Thoracic aorta (tissue), 2 donors: ENCODE measurements around the gene OPN1SW. TPM values are rescaled to one million over a fixed set of nuclear protein-coding genes. Genes with fewer than 3 reads are reported as not detected.

Experiments used
- ATAC-seq: fragments of 150-250 bp; one replicate; pipeline ENCODE4 v1.8.0; 2017; ENCODE audit warnings: low read depth; ENCODE audit not compliant: insufficient number of reproducible peaks, low FRiP score
- DNase-seq: peaks from one replicate; pipeline ENCODE4 v3.0.0-alpha.2; 2020; ENCODE audit warnings: low spot score
- H3K27ac ChIP-seq, 2 donors: fragments of 200-600 bp; sonication (generic); 1 replicate in 1 of 2; 2 replicates in 1 of 2; pipeline ENCODE4 v1.5.1; 2016; ENCODE audit warnings: mild to moderate bottlenecking in 2 of 2, moderate library complexity in 2 of 2
- H3K27me3 ChIP-seq: fragments of 200-600 bp; sonication (generic); replicated peaks from 2 replicates; pipeline ENCODE4 v1.6.0; 2016; ENCODE audit warnings: mild to moderate bottlenecking; ENCODE audit not compliant: insufficient read depth
- H3K36me3 ChIP-seq: fragments of 200-600 bp; sonication (generic); one replicate; pipeline ENCODE4 v1.5.1; 2016
- H3K4me1 ChIP-seq, 2 donors: fragments of 200-600 bp; sonication (generic); 1 replicate in 1 of 2; 2 replicates in 1 of 2; pipeline versions ENCODE4 v1.5.1 to v1.6.0; 2016; ENCODE audit warnings: low read depth in 2 of 2, mild to moderate bottlenecking in 1 of 2; ENCODE audit not compliant: control insufficient read depth in 1 of 2
- H3K4me3 ChIP-seq: fragments of 200-600 bp; sonication (generic); 2 replicates; pipeline ENCODE4 v1.5.1; 2016; ENCODE audit warnings: mild to moderate bottlenecking
- H3K9me3 ChIP-seq: fragments of 200-600 bp; sonication (generic); 2 replicates; pipeline ENCODE4 v1.5.1; 2016
- CTCF ChIP-seq: fragments of 200-600 bp; sonication (generic); IDR thresholded peaks from one replicate; pipeline ENCODE4 v1.5.1; 2019; ENCODE audit warnings: antibody characterized with exemption
- total RNA-seq, 2 donors: library from RNA; depleted of rRNA; stranded (reverse); fragments of >200 nt; gene quantifications; one replicate each; pipeline versions ENCODE4 v1.1.0 to v1.2.3, GENCODE V29; 2016

Gene OPN1SW, protein sequence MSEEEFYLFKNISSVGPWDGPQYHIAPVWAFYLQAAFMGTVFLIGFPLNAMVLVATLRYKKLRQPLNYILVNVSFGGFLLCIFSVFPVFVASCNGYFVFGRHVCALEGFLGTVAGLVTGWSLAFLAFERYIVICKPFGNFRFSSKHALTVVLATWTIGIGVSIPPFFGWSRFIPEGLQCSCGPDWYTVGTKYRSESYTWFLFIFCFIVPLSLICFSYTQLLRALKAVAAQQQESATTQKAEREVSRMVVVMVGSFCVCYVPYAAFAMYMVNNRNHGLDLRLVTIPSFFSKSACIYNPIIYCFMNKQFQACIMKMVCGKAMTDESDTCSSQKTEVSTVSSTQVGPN
- total RNA-seq: not detected

- Histone ChIP-seq H3K4me1 (peaks cover 3% of the 10 kb centered on the region in 2 donors), H3K27me3 (no peaks in the 10 kb centered on the region), H3K36me3 (peaks cover 8% of the 10 kb centered on the region), H3K9me3 (no peaks in the 10 kb centered on the region), H3K4me3 (no peak within 1 kb of the TSS), H3K27ac (no peak within 1 kb of the TSS)
- ATAC-seq (no peak), DNase-seq (no peak)
- TF ChIP-seq CTCF: no peak
These were observed at the start of gene OPN1SW for GRCh38 chr7:128775744-128776474. Gene OPN1SW, minus strand, starts transcription at chr7:128775794. Its CDS starts 13 bp downstream, at chr7:128775781.

DNA sequence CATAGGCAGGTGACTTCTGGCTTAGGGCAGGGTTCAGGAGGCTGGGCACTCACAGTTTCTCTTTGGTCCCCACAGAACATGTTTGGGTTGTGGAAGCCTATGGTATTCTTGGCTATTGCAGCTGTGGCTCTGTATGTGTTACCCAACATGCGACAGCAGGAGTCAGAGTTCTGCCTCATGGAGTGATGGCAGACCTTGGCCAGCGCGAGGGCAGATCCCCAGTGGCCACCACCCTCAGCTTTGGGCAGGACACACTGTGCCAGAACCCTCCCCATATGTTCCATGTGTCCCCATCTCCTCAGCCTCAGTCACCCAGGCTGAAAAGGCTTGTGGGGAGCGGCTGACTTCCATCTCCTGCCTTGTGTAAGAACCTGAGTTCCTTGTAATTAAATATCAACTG lies 46.1 kb upstream of the OPN1SW start:
- no peaks in the 10 kb centered on the region for H3K9me3 ChIP-seq
- no peaks in the 10 kb centered on the region for H3K27me3 ChIP-seq
- ATAC-seq (no peak), DNase-seq (no peak)
- H3K4me3 ChIP-seq: no peak overlapping the region
- H3K4me1 ChIP-seq: no peaks in the 10 kb centered on the region
- no peak for TF ChIP-seq CTCF
- H3K27ac ChIP-seq: no peak overlapping the region
- H3K36me3 ChIP-seq: no peaks in the 10 kb centered on the region

DNA sequence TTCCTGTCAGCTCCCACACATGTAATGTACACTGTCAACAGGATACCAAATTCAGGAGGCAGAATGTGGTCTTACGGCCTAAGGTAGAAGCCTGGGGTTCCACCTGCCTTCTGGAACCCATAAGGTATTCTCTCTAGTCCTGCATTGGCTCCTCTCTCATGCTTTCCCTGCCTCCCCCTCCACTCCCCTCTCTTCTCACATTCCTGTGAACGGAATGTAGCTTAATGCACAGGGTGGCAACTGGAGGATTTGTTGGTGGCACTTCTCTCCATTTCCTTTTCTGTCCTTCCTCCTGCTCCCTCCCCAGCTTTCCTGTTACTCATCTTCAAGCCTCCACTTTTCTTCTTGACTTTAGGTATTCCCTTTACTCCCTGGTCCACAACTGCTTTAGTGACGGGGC lies 43.1 kb upstream of the OPN1SW start:
- ATAC-seq: no peak
- H3K27me3 ChIP-seq: no peaks in the 10 kb centered on the region
- H3K36me3 ChIP-seq: no peaks in the 10 kb centered on the region
- no peak overlapping the region for H3K4me3 ChIP-seq
- H3K27ac ChIP-seq: no peak overlapping the region
- no peak for TF ChIP-seq CTCF
- no peaks in the 10 kb centered on the region for H3K9me3 ChIP-seq
- no peak for DNase-seq
- no peaks in the 10 kb centered on the region for H3K4me1 ChIP-seq

DNA sequence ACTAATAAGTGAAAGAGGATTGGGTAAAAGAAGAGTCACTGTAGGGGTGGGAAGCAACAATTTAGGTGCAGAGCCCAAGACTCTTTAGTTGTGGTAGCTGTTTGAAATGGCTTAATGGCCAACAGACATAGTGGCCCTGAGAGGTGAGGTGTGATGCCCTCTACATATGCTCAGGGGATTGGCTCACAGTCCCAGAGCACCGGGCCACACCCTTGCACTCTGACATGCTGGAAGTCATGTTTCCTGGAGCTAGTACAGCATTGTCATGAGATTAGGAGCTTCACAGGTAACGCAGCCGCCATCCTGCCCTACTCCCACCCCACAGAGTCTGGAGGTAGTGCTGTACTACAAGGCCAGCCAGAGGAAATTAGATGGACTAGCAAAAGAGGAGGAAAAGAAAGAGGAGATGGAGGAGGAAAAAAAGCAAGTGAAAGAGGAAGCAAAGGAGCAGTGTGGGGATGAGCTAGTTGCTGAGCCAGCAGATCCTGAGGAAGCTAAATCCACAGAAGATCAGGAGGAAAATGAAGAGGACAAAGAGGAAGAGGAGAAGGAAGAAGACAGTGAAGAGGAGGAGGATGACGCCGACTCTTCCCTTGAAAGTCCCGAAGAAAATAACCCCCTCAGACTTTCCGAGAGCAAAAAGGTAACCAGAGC lies 39.8 kb upstream of the OPN1SW start:
- Histone ChIP-seq H3K9me3 (no peaks in the 10 kb centered on the region), H3K27ac (no peak overlapping the region), H3K36me3 (peaks cover under 1% of the 10 kb centered on the region), H3K4me1 (no peaks in the 10 kb centered on the region), H3K4me3 (no peak overlapping the region), H3K27me3 (no peaks in the 10 kb centered on the region)
- ATAC-seq (no peak), DNase-seq (no peak)
- no peak for TF ChIP-seq CTCF

DNA sequence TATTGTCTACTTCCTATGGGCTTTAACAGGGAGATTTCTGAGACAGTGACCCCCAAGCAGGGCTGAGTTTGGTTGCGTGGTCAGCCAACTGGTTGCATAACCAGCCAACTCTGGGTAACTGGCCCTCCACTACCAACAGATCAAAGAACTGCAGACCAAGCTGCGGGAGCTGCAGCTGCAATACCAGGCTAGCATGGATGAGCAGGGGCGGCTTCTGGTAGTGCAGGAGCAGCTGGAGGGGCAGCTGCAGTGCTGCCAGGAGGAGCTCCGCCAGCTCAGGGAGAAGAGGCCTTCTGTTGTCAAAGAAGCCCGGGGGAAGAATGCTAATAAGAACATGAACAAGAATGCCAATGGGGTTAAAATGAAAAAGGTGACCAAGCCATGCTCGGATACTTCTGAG lies 38.9 kb upstream of the OPN1SW start:
- Histone ChIP-seq H3K9me3 (no peaks in the 10 kb centered on the region), H3K36me3 (peaks cover 6% of the 10 kb centered on the region)

More for the DNA sequence above, 38.9 kb upstream of the OPN1SW start:
- ATAC-seq (no peak), DNase-seq (no peak)
- no peak for TF ChIP-seq CTCF
- Histone ChIP-seq H3K27ac (no peak overlapping the region), H3K4me3 (no peak overlapping the region), H3K27me3 (no peaks in the 10 kb centered on the region), H3K4me1 (no peaks in the 10 kb centered on the region)
